GM18526 (cell line): ENCODE data around the gene MEAK7.

ENCODE experiments used
- POLR2A ChIP-seq: IDR thresholded peaks from 3 replicates; pipeline ENCODE4 v1.6.1; 2011; ENCODE audit not compliant: insufficient read length; ENCODE audit errors: extremely low read depth

The MEAK7 gene

DNA sequence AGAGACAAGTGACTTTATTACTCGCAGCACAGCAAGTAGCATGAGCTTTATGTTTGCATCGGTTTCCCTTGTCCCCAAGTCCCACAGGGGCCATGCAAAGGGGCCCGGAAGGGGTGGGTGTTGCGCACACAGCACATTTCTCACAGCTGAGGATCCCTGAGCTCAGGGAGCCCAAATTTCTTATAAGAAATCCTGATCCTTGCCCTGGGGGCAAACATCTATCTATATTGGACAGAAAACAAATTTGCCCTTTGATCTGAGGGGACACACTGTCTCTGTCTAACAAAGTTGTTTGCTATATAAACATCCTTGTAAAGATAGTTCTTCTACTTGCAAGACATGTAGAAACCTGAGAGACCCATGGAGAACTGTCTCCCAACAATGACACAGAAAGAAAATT lies 35.7 kb upstream of the MEAK7 start:
- no peak for TF ChIP-seq POLR2A

- no peak for TF ChIP-seq POLR2A
These were observed 33.9 kb upstream of the MEAK7 start for GRCh38 chr16:84538222-84538840.

DNA sequence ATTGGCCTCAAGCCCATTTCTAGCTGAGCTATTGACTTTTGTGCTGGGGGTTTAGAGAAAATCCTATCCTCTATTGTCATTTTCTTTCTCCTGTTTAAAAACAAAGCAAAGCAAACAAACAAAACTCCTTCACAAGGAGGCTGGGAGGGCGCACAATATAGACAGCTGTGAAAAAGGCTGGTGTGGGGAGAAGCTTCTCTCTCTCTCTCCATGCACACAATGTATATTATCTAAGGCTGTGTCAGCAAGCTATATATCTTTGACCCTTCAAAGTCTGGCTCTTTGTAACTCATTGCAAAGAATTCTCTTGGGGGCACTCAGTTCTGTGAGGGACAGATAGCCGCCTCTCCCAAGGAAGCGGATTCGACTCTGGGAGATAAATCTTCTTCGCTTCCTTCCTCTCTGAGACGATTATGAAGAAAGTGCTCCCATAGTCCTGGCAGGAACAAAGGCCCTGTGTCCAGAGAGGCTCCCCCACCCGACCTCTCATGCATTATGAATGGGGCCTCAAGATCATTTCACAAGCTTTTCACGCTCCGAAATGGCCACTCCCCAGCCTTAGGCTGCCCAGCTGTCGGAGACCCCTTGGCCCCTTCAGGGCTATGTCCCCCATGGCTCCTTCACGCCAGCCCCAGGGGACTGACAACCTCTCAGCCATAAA lies 33.2 kb upstream of the MEAK7 start:
- TF ChIP-seq POLR2A, result no peak

DNA sequence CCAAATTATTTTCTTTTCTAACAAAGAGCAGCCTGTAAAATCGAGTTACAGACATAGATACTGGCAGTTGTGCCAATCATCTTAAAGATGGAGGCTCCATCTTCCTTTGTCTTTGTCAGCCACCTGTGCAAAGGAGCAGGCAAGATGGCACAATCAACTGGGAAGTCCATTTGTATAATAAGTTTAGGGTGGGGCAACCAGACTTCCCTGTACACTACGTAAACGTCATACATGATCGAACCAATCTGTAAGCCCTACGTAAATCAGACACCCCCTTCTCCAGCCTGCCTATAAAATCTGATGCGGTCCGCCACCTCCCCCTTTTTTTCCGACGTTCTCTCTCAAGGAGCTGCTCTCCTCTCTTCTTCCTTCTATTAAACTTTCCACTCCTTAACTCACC lies 31.4 kb upstream of the MEAK7 start:
- TF ChIP-seq POLR2A, result no peak

DNA sequence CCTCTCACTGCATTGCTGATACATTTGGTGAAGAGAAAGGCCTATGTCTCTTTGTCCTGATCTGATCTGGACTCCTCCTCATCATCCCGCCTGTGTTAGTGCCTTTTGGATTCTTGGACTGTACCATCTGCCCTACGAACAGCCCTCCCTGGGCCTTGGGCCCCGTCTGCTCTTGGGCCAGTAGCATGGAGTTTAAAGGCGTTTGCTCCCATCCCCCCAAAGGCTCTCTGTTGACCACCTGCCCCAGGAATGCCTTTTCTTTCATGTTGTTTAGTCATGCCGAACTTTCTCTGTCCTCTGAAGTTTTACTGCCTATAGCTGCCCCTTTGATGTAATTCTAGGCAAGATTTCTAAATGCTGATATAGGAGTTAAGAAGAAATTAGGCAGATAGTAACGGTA lies 30.9 kb upstream of the MEAK7 start:
- TF ChIP-seq POLR2A, result no peak

DNA sequence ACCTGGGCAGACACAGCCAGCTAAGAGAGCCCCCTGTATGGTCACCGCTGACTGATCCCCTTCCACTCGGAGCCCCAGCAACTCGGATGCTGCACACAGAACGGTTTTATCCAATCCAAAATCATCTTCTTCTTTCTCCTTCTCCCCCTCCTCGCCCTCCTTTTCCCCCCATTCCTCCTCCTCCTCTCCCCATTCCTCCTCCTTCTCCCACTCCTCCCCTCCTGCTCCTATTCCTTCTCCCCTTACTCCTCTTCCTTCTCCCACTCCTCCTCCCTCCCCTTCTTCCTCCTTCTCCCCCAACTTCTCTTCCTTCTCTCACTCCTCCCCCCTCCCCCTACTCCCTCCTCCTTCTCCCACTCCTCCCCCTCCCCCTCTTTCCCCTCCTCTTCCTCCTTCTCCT lies 30.4 kb upstream of the MEAK7 start:
- TF ChIP-seq POLR2A, result no peak

DNA sequence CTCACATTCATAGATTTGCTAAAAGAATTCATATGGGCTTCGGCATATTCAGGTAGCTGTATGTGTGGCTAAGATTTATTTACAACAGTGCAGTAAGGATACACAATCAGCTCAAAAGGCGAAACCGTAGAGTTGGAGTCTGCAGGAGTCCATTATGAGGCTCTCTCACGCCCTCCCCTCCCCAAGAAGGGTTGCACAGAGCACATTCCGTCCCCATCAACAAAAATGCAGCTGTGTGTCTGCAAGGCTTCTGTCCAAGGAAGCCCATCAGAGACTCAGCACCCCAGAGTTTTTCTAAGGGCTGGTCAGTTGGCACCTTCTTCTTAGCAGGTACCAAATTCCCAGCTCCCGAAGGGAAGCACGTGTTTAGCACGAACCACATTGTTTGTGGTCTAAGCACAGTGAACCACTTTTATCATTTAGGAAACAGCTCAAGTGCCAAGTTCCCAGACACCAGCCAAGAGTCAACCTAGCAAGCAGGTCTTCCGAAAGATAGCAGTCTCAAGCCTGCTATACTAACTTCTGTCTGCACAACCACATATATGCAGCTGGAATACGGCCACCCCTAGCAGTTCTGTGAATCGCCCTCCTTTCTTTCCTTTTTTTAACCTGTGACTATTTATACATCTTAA lies 28.5 kb upstream of the MEAK7 start:
- no peak for TF ChIP-seq POLR2A

DNA sequence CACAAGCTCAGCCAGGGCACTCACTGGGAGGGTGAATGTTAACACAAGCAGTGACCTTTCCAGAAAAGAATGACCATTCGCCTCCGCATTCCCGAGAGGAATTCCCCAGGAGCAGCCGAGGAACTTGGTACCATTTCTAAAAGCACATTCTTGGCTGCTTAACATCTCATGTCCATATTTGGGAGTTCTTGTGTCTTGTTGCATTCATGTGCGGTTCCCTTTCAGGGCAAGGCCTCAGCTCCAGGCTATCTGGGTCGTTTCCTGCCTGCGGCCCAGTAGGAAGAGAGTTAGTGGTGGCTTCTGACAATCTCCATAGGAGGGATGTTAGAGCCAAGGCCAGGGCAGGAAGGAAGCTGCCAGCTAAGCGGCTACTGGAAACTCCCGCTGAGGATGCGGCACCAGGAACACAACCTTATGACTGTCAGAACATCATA lies 27.8 kb upstream of the MEAK7 start:
- TF ChIP-seq POLR2A, result no peak

GRCh38 chr16:84531671-84532111 lies 27.2 kb upstream of the MEAK7 start:
- no peak for TF ChIP-seq POLR2A

DNA sequence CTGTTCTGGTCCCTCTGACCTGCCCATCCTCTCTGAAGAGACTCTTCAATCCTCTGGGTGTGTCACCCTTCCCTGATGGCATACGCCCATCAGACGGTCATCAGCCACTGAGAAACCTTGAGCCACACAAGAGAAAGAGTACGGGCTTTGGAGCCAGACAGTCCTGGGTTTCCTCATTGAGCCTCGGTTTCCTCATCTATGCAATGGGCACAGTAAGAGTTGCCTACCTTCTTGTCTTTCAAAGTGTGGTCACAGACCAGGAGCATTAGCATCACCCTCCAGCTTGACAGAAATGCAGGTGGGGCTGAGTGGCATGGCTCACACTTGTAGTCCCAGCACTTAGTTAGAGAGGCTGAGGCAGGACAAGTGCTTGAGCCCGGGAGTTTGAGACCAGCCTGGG lies 26.1 kb upstream of the MEAK7 start:
- no peak for TF ChIP-seq POLR2A

GRCh38 chr16:84529607-84530006 lies 25.1 kb upstream of the MEAK7 start:
- TF ChIP-seq POLR2A, result no peak

GRCh38 chr16:84528322-84528721 lies 23.9 kb upstream of the MEAK7 start:
- TF ChIP-seq POLR2A, result no peak

GRCh38 chr16:84527532-84528269 lies 23.2 kb upstream of the MEAK7 start:
- no peak for TF ChIP-seq POLR2A

- no peak for TF ChIP-seq POLR2A
These were observed 22.5 kb upstream of the MEAK7 start for GRCh38 chr16:84526794-84527531.

DNA sequence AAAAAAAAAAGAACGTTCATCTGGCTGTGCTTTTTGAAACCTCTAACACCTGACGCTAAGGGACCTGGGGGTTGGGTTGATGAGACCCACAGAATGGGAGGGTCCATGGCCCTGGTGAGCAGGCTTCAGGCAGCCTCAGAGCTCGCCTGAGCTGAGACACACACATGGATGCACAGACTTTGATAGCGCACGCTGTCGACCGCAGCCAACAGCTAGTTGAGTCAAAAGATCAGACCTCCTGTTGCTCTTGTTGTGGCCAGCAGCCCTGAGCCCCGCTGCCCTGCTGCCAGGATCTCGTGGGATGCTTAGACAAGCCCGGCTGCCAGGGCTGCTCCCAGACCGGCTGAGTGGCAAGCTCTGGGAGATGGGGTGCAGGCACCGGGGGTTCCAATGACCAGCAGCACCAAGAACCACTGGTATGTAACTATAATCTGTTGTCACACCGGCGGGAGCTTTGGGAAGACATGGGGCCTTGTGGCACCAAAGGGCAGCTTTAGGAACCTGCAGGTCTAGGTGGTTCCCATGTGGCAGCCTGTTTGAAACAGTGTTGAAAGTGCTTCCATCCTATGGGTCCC lies 20.0 kb upstream of the MEAK7 start:
- TF ChIP-seq POLR2A, result no peak
